SU-DHL-6 (cell line): ENCODE results near the gene TNIP1.

Experiments used
- EZH2phosphoT487 ChIP-seq: fragments of 200-600 bp; sonication (generic), shearing (Covaris generic); conservative IDR thresholded peaks from 2 replicates; pipeline ENCODE4 v1.6.1; 2018; ENCODE audit warnings: mild to moderate bottlenecking, antibody characterized with exemption, low read length, moderate library complexity, mixed read lengths
- TF ChIP-seq, protein P1 (sequence below): fragments of 200-600 bp; sonication (generic); IDR thresholded peaks from one replicate; pipeline ENCODE4 v1.5.1; 2017; ENCODE audit warnings: antibody characterized with exemption, mild to moderate bottlenecking, low read length, moderate library complexity; ENCODE audit not compliant: insufficient read depth, poor library complexity, severe bottlenecking

GRCh38 chr5:151078490-151079262 lies 2.2 kb downstream of the TNIP1 start:
- TF ChIP-seq, protein P1, sequence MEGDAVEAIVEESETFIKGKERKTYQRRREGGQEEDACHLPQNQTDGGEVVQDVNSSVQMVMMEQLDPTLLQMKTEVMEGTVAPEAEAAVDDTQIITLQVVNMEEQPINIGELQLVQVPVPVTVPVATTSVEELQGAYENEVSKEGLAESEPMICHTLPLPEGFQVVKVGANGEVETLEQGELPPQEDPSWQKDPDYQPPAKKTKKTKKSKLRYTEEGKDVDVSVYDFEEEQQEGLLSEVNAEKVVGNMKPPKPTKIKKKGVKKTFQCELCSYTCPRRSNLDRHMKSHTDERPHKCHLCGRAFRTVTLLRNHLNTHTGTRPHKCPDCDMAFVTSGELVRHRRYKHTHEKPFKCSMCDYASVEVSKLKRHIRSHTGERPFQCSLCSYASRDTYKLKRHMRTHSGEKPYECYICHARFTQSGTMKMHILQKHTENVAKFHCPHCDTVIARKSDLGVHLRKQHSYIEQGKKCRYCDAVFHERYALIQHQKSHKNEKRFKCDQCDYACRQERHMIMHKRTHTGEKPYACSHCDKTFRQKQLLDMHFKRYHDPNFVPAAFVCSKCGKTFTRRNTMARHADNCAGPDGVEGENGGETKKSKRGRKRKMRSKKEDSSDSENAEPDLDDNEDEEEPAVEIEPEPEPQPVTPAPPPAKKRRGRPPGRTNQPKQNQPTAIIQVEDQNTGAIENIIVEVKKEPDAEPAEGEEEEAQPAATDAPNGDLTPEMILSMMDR, result no peak
- no peak for TF ChIP-seq EZH2phosphoT487
